TTC549 (cell line): ENCODE results near the gene RAB25.
"Not testable (repeated sequence)": the region's sequence is repeated elsewhere in the genome, so short reads cannot be mapped to it uniquely, and the experiment has no call there.

Experiments used
- FAIRE-seq: peaks from 2 replicates; lab custom pipeline; 2012; peaks lifted over from hg19 to GRCh38; lab: Jason Lieb, UNC

RAB25 gene

DNA sequence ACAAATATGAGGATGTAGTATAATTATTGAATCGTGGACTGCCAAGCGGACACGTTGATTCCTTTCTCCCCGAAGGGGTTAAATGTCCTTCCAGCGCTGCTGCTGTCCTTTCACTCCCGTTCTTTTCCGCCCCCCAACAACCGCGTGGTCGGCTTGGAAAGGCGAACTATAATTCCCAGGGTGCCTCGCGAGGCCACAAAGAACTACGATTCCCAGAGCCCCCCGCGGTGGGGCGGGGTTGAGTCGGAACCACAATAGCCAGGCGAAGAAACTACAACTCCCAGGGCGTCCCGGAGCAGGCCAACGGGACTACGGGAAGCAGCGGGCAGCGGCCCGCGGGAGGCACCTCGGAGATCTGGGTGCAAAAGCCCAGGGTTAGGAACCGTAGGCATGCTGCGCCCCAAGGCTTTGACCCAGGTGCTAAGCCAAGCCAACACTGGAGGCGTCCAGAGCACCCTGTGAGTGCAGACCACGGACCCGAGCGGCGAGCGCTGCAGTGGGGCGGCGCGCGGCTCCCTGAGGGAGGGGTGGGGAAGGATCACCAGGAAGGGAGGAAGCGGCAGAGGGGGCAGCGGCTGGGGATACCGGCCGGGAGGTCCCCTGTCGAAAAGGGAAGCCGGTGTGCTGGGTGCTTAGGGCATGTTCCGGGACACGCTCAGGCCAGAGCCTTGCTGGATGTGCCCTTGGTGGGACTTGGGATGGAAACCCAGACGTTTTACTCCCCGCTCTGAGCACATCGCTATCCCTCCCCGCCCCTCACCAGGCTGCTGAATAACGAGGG, 6.3 kb upstream of the RAB25 start, which contains the start of gene LAMTOR2:
Gene LAMTOR2, plus strand, starts transcription at position 283 of the 781 bp plus-strand sequence. Its CDS starts 108 bp downstream, at position 391.
- peak; percentile 99 for FAIRE-seq

DNA sequence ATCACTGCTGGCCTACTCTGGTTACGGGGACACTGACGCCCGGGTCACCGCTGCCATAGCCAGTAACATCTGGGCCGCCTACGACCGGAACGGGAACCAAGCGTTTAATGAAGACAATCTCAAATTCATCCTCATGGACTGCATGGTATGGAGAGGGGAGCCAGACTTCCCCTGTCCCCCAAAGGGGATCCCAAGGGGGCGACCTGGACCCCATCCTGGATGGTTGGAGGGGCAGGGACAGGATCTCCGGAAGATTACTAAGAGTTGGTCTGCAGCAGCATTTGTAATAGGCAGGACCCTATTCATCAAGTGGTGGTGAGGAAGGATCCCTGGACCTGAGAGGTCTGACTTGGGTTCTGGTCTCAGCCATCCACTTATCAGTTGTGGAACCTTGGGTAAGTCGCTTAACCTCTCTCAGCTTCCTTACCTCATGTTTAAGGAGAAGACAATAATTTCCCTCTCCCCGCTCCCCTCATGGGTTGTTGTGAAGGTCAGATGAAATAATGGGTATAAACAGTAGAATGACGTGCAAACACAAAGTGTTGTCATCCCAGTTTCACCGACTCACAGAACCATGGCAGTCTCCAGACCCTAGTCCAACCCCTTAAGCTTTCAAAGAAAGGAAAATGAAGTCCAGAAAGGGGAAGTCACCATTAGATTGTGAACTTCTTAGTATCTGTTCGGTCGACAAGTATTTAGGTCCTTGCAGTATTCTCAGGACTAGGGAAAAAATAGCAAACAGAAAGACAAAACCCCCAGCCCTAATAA, 5.5 kb upstream of the RAB25 start:
- FAIRE-seq = no peak

DNA sequence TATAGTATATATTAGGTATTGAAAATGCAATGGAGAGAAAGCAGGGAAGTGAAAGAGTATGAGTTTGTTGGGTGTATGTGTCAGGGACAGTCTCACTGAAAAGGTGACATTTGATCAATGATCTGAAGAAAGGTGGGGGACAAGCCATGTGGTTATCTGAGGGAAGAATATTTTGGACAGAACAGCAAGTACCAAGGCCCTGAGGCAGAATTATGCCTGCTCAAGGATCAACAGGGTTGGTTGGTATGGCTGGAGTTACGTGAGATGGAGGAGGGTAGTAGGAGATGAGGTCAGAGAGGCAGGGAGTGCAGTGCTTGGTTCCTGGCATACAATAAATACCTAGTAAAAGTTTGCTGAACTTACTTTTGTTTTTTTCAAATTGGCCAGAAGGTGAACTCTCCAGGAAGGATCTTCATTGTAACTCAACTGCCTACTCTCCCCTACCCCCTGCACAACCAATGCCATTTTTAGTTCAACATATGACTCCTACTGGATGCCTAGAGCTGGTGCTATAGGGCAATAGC, 4.6 kb upstream of the RAB25 start:
- FAIRE-seq = no peak

DNA sequence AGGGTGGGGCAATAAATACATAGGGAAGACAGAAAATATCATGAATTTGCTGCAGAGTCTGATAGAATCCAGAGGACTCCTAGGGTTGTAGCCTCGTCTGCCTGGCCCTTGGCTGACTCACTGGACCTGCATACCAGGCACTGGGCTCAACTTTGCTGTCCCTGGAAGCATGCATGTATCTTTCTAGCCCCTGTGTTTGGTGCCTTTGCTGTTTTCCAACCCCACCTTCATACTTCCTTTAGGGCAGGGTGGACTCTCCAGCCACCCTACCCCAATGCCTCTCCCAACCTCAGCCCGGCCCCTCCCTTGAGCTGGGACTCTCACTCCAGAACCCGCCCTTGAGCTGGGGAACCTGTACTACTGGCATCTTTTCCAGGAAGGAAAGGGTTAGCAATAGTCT, 1.2 kb downstream of the RAB25 start:
- no peak for FAIRE-seq

DNA sequence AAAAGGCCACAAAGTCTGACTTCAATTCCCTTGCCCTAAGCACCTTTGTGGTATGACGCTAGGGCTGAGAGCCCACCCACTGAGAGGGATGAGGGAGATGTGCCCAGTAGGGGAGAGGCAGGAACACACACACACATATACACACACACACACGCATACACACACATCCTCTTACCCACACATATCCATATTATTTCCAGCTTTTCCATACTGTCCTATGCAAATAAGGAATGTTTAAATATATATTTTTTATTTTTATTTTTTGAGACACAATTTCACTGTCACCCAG, 3.0 kb downstream of the RAB25 start:
- FAIRE-seq = no peak

DNA sequence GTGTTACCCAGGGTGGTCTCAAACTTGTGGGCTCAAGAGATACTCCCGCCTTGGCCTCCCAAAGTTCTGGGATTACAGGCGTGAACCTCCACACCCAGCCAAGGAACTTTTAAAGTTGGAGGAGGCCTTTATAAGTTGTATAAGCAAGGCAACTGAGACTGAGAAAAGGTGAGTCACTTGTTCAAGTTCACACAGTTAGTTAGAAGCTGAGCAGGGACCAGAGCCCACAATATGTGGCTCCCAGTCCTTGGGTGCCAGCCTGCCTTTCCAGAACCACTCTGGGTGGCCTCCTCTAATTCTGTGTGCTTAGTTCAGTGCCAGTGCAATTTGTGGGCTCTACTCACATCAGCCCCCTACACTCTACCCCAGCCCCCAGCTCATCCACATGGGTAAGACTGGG, 3.7 kb downstream of the RAB25 start:
- FAIRE-seq = no peak

DNA sequence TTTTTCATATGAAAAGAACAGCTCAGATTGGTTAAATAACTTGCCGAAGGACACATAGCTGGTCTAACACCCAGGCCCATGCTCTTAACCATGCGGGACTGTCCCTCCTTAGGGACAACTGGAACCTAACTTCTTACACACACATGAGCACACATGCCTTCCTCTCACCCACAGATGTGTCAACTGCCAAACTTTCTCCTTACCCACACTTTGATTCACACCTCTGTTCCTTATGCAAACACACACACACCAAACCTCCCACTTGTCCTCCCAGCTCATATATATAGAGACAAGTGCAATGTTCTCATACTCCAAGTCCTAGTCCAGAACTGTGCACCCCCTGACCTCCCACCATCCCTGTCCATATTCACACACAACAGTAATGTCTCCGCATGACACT, 4.3 kb downstream of the RAB25 start:
- FAIRE-seq = no peak

DNA sequence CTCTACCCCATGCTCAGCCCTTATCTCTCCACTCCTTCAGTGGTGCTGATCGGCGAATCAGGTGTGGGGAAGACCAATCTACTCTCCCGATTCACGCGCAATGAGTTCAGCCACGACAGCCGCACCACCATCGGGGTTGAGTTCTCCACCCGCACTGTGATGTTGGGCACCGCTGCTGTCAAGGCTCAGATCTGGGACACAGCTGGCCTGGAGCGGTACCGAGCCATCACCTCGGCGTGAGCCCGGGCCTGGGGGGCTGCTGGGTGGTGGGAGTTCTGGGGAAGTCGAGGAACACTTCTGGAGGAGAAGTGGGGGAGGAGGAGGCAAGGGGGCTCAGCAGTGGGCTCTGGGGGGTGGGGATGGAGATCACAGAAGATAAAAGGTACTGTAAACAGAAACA, 4.9 kb downstream of the RAB25 start:
- no peak for FAIRE-seq

DNA sequence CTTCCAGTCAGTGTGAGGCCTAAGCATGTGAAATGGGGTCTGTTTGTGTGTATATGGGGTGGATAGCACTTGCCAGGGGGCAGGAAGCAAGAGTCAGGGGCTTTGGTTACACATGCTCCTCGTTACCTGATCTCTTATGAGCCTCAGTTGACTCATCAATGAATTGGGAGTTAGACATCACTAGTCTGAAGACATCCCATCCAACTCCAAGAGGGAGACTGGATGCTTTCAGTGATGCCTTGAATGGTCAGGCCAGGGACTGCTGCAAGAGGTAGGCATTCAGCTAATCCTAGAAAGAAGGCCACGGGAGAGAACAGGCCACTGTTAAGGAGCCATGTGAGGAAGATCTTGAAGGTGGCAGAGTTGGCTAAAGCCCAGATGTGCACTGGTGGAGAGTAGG, 6.3 kb downstream of the RAB25 start:
- no peak for FAIRE-seq

DNA sequence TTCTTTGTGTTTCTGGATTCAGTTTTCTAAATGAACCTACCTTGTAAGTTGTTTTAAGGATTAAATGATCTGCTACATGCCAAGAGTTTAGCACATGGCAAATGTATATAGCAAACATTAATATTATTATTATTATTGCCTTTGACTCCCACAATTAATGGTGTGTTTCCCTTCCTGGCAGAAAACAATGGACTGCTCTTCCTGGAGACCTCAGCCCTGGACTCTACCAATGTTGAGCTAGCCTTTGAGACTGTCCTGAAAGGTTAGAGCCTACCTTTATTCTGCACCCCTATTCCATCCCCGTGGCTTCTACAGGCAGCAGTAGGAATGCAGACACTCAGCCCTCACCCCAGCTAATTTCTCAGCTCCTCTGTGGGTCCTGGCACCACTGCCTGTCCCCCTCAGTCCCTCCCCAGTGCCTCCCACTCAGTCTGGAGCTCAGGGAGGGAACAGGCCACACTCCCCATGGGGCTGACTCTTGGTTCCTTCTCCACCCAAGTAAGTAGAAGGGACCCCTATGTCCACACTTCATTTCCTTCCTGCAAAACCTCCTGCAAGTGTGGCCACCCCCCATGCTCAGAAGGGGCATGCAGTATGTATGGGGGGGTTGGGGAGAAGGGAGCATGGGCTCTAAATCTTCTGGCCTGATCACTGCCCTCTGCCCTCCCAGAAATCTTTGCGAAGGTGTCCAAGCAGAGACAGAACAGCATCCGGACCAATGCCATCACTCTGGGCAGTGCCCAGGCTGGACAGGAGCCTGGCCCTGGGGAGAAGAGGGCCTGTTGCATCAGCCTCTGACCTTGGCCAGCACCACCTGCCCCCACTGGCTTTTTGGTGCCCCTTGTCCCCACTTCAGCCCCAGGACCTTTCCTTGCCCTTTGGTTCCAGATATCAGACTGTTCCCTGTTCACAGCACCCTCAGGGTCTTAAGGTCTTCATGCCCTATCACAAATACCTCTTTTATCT, 8.8 kb downstream of the RAB25 start:
- FAIRE-seq = no peak

DNA sequence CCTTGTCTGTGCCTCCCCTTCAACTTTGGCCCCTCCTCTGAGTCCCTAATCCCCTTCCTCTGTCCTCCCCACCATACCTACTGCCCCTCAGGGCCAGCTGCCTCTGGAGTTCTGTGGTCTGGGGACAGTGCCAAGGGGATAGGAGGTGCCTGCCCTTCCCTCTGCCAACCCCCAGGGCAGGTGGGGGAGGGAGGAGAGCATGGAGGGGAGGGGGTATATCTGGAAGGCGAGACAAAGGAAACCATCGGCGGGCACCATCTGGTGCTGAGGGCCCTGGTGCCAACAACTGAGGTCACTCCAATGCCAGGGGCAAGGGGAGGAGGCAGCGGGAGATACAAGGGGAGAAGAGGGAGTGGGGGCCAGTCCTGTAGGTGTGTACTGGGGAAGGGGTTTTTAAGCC, 9.6 kb downstream of the RAB25 start:
- FAIRE-seq = no peak

DNA sequence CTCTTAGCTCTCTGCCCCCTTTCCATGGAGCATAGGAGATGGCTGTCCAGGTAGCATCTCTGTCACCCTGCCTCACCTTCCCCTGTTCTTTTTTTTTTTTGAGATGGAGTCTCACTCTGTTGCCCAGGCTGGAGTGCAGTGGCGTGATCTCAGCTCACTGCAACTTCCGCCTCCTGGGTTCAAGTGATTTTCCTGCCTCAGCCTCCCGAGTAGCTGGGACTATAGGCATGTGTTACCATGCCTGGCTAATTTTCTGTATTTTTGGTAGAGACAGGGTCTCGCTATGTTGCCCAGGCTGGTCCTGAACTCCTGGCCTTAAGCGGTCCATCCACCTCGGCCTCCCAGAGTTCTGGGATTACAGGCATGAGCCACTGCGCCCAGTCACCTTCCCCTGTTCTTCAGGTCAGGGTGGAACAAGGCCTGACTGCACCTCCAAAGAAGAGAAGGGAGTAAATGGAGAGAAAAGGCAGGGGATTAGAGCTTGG, 10.4 kb downstream of the RAB25 start:
- not testable (repeated sequence) for FAIRE-seq

DNA sequence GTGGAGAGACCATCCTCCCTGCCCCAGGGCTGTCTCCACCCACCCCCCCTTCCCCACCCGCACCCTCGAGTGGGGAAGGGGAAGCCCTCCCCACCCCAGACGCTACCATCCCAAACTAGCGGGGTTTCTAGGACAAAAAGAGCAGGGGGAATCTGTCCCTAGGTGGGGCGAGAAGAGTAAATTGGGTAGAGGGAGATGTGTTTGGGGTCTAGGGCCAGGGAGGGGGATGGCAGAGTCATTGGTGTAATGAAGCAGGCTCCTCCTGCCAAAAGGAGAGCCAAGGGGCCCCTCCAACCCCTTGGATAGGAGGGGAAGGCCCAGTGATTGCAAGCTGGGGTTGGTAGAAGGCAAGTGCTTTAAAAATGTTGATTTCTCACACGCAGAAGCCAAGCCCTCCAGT, 11.3 kb downstream of the RAB25 start:
- no peak for FAIRE-seq

DNA sequence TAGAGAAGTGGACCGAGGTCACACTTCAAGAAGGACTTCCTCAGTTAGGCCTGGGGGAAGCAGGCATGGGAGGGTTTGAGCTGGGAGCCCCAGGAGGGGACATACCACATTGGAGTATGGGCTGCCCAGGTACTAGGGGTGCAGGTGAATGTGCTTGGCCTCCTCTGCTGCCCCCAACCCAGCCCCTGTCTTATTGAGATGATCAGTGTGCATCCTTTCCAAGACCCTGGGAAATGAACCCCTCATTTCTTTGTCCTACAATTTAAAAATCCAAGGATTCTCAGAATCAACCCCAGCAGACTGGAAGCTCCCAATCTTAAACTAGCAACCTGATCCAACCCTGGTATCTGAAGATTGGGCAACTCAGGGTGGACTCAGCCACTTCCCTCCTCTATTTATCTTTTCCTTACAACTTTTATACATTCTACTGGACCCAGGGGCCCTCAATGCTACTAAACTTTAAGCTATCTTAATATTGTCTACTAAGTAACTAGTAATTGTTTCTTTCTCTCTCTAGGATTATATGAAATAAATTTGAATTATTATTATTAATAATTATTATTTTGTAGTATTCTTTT, 12.2 kb downstream of the RAB25 start:
- peak; percentile 80 for FAIRE-seq

DNA sequence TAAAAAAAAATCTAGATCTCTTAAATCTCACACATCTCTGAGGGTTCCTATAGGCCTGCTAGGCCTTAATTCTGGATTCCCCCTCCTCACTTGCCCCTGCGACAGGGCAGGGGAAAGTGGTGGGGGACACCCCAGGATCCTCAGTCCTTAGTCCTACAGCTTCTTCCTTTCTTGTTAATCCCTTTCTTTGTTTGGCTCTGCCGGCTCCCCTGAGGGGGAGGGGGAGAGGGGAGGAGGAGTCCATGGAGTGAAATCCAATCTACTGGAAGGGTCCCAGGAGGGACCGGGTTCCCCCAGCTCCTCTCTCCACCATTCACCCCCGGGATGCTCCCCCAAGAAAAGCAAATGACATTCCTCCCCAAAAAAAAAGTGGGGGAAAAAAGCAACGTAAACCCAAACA, 12.8 kb downstream of the RAB25 start:
- no peak for FAIRE-seq

DNA sequence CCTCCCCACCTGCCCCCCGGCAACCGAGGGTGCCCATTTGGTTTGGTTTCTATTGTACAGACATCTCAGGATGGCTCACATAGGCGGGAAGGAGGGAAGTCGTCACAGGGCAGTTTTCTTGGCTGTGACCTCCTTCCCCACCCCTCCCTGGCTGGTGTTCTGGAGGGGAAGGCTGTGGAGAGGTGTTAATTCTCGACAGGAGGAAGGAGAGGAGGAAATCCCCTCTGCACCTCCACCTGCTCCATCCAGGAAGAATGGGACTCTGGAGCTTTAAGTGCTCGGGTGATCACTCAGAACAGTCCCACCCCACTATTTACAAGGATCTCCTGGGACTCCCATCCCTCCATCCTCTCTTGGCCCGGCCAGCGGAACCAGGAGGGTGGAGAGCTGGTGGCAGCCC, 13.7 kb downstream of the RAB25 start:
- FAIRE-seq = no peak

DNA sequence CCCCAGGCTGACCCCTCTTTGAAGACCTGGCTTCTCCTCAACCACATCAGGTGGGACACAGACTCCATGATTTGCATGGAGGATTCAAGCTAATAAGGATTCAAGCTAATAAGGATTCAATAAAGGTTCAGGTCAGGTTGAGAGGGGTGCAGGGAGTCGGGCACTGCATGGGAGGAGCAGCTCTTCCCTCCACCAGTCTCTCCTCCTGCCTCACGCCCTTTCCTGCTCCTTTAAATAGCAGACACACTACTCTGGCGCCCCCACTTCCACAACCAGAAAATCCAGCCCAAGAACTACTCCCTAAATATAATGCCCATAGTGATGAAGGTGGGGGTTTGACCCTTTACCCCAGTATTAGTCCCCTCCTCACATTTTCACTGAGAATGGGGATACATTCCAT, 14.2 kb downstream of the RAB25 start:
- no peak for FAIRE-seq

DNA sequence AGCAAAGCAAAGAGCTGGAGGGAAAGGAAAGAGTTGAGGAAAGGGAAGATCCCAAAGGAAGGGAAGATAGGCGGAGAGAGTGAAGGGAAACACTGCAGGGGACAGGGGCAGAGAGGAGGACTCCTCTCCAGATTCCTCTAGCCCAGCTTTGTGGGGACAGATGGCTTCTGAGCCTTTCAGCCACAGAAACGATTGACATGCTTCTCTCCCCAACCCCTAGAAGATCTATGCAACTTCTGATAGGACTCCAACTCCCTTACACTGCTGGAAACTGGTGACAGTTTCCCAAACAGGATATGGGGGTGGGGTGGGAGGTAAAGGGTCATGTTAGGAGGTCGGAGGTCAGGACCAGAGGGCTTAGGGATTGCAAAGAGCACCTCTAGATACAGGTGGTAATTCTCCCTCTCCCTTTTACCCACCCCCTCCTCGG, 14.8 kb downstream of the RAB25 start:
- no peak for FAIRE-seq

DNA sequence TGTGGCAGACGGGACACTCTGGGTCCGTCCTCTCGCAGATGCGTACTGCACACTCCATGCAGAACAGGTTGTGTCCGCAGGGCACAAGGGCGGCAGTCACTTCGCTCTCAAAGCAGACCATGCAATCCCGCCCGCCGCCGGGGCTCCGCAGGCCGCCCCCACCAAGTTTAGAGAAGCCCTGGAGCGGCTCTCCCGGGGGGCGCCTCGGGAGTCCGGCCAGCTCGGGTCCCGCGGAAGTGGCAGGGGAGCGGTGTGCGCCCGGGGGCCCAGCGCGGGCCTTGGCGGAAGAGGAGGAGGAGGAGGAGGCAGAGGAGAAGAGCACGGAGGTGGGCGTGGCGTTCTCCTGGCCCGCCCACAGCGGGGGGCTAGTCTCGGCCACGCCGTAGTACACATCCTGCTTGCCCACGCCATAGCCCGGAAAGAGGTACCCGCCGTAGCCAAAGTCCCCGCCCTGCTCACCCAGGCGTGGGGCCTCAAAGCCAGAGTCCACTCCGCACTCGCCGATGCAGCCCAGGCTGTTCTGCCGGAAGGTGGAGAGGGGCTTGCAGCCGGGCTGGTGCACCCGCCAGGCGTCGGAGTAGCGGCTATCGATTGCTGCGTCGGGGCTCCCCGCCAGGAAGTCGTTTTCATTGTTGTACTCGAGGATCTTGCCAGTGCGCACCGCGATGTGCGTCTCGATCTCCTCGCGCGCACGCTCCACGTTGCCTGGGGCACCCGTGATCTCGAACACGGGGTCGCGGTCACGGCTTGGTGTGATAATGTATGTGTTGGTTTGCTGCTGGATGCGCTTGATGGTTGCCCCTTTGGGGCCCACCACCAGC, 15.9 kb downstream of the RAB25 start:
- FAIRE-seq = no peak

DNA sequence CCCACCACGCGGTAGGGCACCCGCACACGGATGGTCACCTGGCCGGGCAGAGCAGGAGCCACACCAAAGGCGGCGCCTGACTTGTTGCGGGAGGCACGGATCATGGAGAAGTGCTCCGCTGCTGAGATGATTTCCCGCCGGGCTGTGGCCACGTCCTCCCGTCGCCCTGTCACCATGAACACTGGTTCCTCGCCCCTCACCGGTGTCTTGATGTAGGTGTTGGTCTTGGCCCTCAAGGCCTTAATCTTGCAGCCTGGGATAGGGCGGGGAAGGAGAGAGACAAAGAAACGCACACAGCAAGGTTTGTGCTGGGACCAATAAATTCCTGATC, 16.4 kb downstream of the RAB25 start:
- FAIRE-seq = no peak

DNA sequence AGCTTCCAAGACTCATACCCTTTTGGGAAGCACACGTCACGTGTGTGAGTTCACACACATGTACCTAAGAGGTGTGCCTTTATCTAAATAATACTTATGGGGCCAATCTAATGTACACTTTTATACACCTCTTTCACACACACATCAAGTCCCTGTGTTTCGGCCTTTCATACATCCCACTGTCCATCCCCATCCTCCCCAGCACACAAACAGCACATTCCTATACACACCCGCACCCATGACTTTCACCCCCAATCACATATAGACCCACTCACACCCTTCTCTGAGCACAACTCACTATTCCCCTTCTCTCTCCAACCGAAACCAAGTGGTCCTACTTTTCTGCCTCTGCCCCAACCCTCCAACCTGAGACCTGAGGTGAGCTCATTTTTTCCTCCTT, 17.8 kb downstream of the RAB25 start:
- FAIRE-seq = no peak
